RWPE2 (cell line): Measurements from ENCODE around the gene CYB561D1.

ENCODE experiments used
- ATAC-seq: fragments of 200-7000 bp; cut with Tn5 transposase; 3 replicates; pipeline ENCODE4 v1.9.1; 2021; ENCODE audit warnings: low read depth
- DNase-seq: peaks from one replicate; pipeline ENCODE4 v3.0.0-alpha.2; 2020; ENCODE audit warnings: low spot score
- H3K27ac ChIP-seq: fragments of 450-650 bp; 2 replicates; pipeline ENCODE4 v1.5.1; 2017; ENCODE audit warnings: mild to moderate bottlenecking; ENCODE audit not compliant: poor library complexity, severe bottlenecking
- H3K27me3 ChIP-seq: fragments of 250-450 bp; sonication (Bioruptor Pico); 2 replicates; pipeline ENCODE4 v1.5.1; 2021; ENCODE audit warnings: mild to moderate bottlenecking, moderate library complexity; ENCODE audit not compliant: insufficient read depth, poor library complexity, severe bottlenecking
- H3K36me3 ChIP-seq: fragments of 250-450 bp; sonication (Bioruptor Pico); 2 replicates; pipeline ENCODE4 v1.5.1; 2020; ENCODE audit warnings: low read depth, mild to moderate bottlenecking, moderate library complexity
- H3K4me1 ChIP-seq: fragments of 250-450 bp; sonication (Bioruptor Pico); 2 replicates; pipeline ENCODE4 v1.5.1; 2021; ENCODE audit warnings: mild to moderate bottlenecking, moderate library complexity; ENCODE audit not compliant: insufficient read depth, poor library complexity, severe bottlenecking
- H3K4me3 ChIP-seq: fragments of 250-450 bp; sonication (Bioruptor Pico); 2 replicates; pipeline ENCODE4 v1.5.1; 2021; ENCODE audit warnings: mild to moderate bottlenecking, moderate library complexity; ENCODE audit not compliant: severe bottlenecking
- H3K9me3 ChIP-seq: fragments of 250-450 bp; sonication (Bioruptor Pico); 2 replicates; pipeline ENCODE4 v1.5.1; 2021; ENCODE audit warnings: mild to moderate bottlenecking, moderate library complexity; ENCODE audit not compliant: severe bottlenecking
- TF ChIP-seq, protein P1 (sequence below): fragments of 450-650 bp; IDR thresholded peaks from one replicate; pipeline ENCODE4 v1.5.1; 2017; ENCODE audit warnings: mild to moderate bottlenecking, moderate library complexity; ENCODE audit not compliant: poor library complexity, severe bottlenecking

Gene CYB561D1

GRCh38 chr1:109483672-109484518, 10.0 kb upstream of the CYB561D1 start, which contains the start of gene ATXN7L2:
Gene ATXN7L2 (plus strand): TSS chr1:109483905. CDS start chr1:109483954, 49 bp downstream.
- DNase-seq (peak; percentile 85), ATAC-seq (peak; percentile 73)
- H3K4me1 ChIP-seq = peaks cover 4% of the 10 kb centered on the region
- H3K36me3 ChIP-seq = peaks cover 4% of the 10 kb centered on the region; the same call in 1 of the 2 replicates
- H3K4me3 ChIP-seq = peak within 1 kb of the TSS; percentile 99
- H3K9me3 ChIP-seq = no peaks in the 10 kb centered on the region
- peak within 1 kb of the TSS; percentile 36 for H3K27ac ChIP-seq
- no peaks in the 10 kb centered on the region for H3K27me3 ChIP-seq
- TF ChIP-seq, protein P1, sequence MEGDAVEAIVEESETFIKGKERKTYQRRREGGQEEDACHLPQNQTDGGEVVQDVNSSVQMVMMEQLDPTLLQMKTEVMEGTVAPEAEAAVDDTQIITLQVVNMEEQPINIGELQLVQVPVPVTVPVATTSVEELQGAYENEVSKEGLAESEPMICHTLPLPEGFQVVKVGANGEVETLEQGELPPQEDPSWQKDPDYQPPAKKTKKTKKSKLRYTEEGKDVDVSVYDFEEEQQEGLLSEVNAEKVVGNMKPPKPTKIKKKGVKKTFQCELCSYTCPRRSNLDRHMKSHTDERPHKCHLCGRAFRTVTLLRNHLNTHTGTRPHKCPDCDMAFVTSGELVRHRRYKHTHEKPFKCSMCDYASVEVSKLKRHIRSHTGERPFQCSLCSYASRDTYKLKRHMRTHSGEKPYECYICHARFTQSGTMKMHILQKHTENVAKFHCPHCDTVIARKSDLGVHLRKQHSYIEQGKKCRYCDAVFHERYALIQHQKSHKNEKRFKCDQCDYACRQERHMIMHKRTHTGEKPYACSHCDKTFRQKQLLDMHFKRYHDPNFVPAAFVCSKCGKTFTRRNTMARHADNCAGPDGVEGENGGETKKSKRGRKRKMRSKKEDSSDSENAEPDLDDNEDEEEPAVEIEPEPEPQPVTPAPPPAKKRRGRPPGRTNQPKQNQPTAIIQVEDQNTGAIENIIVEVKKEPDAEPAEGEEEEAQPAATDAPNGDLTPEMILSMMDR = no peak

GRCh38 chr1:109484519-109484975, 9.3 kb upstream of the CYB561D1 start:
- H3K9me3 ChIP-seq = no peaks in the 10 kb centered on the region
- TF ChIP-seq, protein P1 = no peak
- peak overlapping the region; percentile 99 for H3K4me3 ChIP-seq
- H3K4me1 ChIP-seq = peaks cover 4% of the 10 kb centered on the region
- DNase-seq = no peak
- H3K27me3 ChIP-seq = no peaks in the 10 kb centered on the region
- peaks cover 4% of the 10 kb centered on the region; the same call in 1 of the 2 replicates for H3K36me3 ChIP-seq
- peak; percentile 3; the same call in 1 of the 3 replicates for ATAC-seq
- H3K27ac ChIP-seq = peak overlapping the region; percentile 36

DNA sequence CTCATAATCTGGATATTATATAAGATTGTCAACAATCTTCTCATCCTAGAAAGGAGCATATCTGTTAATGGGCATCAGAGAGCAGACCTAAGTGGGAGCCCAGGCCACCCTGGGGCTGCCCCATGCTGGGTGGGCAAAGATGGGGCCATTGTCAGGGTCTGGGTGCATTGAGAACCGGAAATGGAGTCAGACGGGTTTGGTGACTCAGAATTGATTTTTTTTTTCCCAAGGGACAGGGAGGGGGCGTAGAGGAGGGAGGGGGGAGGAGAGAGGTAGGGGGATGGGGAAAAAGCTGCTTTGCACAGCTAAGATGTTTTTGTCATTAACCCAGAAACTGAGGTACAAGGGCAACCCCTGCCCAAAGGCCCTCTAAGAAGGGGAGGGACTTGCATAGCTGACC, 8.9 kb upstream of the CYB561D1 start:
- peak overlapping the region; percentile 99 for H3K4me3 ChIP-seq
- TF ChIP-seq, protein P1 = no peak
- no peak for DNase-seq
- peaks cover 4% of the 10 kb centered on the region; the same call in 1 of the 2 replicates for H3K36me3 ChIP-seq
- H3K27me3 ChIP-seq = no peaks in the 10 kb centered on the region
- peak overlapping the region; percentile 36 for H3K27ac ChIP-seq
- H3K9me3 ChIP-seq = no peaks in the 10 kb centered on the region
- no peak for ATAC-seq
- peaks cover 4% of the 10 kb centered on the region for H3K4me1 ChIP-seq

DNA sequence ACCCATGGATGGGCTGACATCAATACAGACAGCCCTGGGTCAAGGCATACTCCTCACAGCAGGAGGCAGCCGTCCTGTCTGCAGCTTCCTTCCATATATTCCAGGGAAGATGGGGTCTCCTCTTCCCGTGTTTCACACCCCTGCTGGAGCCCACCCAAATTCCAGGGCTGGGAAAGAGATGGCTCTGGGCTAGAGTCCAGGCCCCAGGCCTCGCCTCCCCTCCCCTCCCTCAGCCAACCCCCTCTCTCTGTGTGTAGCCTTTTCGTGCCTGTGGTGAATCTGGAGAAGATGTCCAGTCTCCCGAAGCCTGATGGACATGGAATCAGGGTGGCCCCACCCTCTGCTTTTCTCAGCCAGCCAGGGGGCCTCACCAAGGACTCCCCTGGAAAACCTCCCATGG, 6.6 kb upstream of the CYB561D1 start:
- Histone ChIP-seq H3K4me1 (peaks cover 4% of the 10 kb centered on the region), H3K9me3 (no peaks in the 10 kb centered on the region), H3K36me3 (peaks cover 4% of the 10 kb centered on the region; the same call in 1 of the 2 replicates), H3K27ac (no peak overlapping the region), H3K27me3 (no peaks in the 10 kb centered on the region), H3K4me3 (no peak overlapping the region)
- DNase-seq = no peak
- TF ChIP-seq, protein P1 = no peak
- ATAC-seq = no peak
